ENCODE measurements around the gene EOMES.
"Not testable (repeated sequence)": the region's sequence is repeated elsewhere in the genome, so short reads cannot be mapped to it uniquely, and the experiment has no call there.

EOMES gene

DNA sequence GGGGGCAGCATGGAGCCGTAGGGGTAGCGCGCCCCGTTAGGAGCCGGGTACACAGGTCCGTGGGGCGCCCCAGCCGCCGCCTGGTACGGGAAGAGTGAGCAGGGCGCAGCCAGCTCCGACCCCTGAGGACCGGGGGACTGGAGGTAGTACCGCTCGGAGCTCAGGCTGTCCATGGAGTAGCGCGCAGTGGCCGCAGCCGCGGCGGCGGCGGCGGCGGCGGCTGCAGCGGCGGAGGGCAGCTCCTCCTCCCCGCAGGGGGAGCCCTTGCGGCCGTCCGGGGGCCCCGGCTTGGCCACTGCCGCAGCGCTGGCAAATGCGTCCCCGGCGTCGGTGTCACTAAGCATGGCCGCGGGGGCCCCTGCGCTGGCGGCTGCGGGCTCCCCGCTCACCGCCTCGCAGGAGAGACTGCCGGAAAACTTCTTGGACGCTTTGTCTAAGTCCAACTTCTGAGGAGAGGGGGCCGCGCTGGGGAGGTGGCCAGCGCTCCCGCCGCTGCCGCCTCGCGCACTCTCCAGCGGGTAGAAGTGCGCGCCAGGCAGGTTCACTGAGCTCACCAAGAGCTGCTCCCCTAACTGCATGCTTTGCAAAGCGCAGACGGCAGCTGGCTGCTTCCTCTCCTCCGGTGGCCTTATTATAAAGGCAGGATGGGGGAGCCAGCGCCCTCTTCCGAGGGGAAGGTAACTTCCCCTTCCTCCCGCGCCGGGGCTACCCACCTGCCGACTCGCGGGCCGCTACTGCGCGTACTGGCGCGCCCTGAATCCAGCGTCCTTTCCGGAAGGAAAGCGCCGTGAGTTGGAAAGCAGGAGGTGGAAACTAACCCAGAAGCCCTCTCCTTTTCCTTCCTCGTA, at the start of gene EOMES:
Gene EOMES, minus strand, starts transcription at position 607 of the 848 bp plus-strand sequence. Its CDS starts 29 bp downstream, at position 578.
- peak; percentile 69 for DNase-seq (ENCODE audit: low read depth)

DNA sequence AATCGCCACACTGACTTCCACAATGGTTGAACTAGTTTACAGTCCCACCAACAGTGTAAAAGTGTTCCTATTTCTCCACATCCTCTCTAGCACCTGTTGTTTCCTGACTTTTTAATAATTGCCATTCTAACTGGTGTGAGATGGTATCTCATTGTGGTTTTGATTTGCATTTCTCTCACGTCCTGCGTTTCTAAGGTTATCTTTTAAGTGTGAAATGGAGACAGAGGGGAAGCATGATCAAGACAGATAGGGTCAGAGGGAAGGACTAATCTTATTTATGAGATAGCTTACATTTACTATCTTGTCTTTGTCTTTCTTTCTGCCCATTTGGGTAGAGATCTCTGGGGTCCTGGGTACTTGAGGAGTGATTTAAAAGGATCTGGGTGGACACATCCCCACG, 48.3 kb upstream of the EOMES start:
- not testable (repeated sequence) for DNase-seq (ENCODE audit: low read depth)

DNA sequence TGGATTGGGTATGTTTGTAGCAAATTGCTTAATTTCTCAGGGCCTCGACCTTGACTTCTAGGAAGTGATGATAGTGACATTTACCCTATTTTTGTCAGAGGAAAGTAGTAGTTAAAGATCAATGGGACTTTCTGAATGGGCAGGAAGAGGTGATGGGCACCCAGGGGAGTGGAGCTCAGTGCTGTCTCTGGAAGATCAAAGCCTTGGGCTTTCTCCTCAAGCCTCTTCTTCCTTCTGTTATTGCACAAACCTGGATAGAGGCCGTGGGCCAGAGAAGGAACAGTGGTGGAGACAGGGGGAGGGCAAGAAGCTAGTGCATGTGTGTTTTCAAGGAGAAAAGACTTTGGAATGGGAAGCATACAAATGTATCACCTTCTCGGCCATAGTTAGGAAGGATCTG, 44.9 kb upstream of the EOMES start:
- DNase-seq (ENCODE audit: low read depth), result no peak

DNA sequence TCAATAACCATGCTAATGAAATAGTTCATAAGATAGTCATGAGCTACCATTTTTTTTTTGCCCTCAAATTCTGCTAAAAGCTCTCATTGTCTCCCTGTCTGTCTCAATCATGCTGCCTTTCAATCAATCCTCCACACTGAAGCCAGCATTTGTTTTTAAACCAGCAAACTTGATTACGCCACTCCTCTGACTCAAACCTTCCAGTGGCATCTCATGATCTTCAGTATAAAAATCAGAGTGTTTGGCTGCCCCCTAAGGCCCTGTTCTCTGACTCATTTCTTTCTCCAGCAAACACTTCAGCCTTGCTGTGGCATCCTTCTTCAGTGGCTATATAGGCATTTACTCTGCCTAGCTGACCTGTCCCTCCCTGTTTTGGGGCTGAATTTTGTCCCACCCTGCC, 36.0 kb upstream of the EOMES start:
- DNase-seq (ENCODE audit: low read depth), result peak; percentile 6

DNA sequence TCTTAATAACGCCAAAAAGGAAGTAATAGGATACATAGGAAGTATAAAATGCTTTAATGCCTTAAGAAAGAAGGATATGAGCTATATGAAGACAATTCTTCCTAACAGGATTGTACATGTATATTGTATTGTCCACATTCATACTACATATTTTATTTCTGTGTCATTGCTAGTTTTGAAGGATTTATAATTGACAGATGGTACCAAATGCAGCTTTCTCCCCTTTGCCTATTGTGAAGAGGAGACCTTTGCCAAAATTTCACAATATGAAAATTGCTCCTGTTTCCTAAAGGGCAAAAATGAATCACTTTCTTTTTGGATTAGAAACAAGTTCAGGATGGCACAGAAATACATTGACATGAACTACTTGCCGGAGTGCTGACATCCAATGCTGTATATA, 34.8 kb upstream of the EOMES start:
- DNase-seq (ENCODE audit: low read depth), result no peak

DNA sequence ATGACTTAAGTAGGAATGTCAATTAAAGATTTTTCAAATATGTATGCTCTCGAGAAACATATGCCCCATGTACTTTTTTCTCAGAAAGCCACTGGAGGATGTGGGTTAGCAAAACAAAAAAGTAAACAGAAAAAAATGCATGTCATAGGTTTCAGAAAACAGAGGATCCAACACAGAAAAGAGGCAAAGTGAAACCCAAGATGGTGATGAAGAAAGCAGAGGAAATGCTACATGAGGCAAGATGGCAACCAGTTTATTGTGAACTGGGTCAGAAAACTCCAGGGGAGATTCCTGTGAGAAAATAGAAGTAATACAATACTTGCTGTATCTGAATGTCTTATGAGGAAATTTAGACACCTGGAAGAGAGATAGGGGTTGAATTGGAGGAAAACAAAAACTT, 30.8 kb upstream of the EOMES start:
- no peak for DNase-seq (ENCODE audit: low read depth)

DNA sequence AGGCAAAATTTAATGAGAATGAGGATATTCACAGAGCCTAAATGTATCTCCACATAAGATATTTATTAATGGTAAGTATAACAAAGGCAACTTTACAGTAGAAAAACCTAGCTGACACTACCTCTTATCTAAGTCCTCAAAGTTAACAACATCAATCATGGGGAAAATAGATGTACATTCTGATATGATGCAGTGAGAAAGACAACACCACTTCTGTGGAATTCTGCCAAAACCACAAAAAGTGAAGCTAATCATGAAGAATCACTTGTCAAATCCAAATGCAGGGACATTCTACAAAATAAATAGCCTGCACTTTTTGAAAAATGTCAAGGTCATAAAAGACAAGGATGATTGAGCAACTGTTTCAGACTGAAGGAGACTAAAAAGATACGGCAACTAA, 27.5 kb upstream of the EOMES start:
- no peak for DNase-seq (ENCODE audit: low read depth)

DNA sequence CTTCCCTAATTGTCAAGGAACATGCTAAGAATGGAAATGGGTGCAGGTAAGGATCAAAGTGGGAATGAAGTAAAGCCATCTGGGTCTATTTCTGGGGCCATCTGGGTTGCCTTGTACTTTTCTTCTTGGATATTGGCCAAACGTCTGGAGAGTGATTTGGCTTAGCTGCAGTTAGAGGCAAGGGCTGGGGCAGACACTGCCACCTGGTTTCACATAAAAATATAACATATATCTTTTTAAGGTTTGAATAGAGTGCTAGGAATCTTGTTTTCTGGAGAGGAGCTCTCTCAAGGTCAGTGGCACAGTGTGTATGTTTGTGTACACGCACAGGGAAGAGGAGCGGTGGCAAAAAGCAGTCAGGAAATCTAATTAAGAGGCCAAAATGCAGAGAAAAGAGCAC, 24.7 kb upstream of the EOMES start:
- no peak for DNase-seq (ENCODE audit: low read depth)

DNA sequence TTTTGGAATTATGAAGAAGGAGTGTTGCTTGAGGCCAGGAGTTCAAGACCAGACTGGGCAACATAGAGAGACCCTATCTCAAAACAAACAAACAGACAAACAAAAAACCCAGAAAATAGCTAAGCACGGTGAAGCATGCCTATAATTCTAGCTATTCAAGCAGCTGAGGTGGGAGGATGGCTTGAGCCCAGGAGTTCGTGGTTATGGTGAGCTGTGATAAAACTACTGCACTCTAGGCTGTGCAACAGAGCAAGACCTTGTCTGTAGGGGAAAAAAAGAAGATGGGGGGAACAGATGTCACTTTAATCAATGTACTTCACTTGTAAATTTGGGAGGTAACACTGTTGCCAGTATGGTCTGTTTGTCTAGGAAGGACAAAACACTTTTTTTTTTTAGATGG, 18.7 kb upstream of the EOMES start:
- no peak for DNase-seq (ENCODE audit: low read depth)

DNA sequence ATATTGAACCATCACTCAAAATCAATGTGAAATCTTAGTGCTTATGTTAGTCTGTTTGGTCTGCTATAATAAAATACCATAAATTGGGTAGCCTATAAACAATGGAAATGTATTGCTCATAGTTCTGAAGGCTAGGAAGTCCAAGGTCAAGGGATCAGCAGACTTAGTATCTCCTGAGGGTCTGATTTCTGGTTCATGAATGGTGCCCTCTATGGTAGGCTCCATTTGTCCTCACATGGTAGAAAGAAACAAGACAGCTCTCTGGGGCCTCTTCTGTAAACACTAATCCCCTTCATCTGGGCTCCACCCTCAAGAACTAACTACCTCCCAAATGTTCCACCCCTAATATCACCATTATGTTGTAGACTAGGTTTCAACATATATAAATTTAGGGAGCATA, 15.0 kb upstream of the EOMES start:
- DNase-seq (ENCODE audit: low read depth), result no peak

DNA sequence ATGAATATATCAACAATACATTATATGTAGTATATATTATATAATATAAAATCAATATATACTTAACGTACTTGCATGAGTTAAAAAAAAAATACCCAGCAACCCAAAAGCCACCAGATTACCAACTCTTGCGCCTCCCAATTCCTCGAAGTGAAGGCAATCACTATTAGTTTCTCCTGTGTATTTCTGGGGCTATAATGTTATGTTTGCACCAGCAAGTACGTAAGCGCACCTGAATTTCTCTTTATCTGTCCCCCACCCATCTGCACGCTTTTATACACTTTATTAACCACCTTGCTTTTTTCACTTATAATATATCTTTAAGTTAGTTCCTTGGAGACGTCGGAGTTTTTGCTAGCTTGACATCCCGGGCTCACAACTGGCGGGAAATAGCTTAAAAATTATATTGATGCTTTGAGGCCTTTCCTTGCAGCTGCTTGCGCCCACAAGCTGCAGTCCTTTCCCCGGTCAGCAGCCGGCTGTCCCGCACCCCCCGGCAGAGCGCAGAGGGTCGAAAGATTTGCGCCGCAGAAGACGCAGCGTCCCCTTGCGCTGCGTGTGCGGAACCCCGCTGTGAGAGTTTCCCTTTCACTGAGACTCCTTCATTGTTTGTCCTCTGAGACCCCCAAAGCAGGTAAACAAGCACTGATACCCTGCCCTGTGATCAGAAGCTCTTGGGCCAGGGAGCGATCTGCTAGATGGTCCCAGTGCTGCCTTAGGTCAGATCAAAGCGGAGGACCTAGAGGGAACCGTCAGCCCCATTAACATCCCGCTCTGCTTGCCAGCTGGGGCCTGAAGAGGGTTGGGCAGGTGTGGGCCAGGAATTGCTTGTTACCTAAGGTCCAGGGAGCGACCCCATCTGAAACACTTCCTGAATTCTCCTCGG, 8.9 kb upstream of the EOMES start:
- no peak for DNase-seq (ENCODE audit: low read depth)

DNA sequence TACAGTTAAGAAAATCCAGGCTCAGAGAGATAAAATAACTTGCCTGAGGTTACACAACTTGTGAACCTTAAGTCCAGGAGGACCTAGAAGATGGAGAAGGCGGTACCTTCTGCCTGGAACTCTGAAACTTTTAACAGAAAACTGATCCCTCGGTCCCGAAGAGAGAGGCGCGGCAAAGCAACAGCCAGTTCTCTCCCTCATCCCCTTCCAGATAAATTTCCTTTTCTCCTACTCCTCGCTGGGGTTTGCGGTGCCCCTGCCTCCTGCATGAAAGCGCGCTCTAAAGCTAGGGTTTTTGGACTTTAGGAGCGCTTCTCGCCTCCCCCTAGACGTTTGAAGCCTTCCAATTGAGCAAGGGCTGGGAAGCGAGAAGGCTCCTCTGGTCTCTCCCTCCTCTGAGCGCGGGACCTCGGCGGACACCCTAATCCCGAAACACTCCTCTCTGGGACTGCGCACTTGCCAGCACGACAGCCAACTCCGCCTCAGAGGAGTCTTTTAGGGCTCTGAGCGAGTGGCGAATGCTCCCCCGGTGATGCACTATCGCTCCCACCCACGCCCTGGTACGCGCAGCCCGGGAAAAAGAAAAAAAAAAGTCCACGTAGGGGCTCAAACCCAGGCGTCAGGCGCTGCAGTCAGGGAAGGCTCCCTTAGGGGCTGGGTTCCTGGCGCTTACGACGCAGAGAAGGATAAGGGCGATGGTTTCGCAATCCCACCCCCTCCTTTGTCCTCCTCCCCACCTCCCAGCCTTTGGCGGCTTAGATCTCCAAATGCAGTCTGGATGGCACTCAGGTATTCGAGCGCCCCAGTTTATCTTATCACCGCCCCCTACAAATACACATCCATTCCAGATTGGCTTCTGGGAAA, 7.9 kb upstream of the EOMES start:
- no peak for DNase-seq (ENCODE audit: low read depth)

DNA sequence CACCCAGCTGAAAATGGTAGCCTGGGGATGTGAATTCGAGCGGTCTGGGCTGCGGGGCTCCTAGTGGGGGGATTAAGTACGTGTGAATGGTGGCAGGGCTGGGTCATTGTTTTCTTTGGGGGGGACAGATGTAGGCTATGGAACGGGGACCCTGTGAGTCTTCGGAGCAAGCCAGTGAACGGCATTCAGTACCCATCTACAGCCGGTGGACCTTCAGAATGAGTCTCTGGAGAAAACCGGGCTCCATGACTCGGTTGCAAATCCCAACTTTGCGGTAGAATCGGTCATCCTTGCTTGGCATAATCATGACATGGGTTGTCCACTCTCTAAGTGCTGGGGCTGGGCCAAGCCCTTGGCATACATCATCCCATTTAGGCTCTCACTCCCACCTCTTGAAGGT, 7.2 kb upstream of the EOMES start:
- no peak for DNase-seq (ENCODE audit: low read depth)

DNA sequence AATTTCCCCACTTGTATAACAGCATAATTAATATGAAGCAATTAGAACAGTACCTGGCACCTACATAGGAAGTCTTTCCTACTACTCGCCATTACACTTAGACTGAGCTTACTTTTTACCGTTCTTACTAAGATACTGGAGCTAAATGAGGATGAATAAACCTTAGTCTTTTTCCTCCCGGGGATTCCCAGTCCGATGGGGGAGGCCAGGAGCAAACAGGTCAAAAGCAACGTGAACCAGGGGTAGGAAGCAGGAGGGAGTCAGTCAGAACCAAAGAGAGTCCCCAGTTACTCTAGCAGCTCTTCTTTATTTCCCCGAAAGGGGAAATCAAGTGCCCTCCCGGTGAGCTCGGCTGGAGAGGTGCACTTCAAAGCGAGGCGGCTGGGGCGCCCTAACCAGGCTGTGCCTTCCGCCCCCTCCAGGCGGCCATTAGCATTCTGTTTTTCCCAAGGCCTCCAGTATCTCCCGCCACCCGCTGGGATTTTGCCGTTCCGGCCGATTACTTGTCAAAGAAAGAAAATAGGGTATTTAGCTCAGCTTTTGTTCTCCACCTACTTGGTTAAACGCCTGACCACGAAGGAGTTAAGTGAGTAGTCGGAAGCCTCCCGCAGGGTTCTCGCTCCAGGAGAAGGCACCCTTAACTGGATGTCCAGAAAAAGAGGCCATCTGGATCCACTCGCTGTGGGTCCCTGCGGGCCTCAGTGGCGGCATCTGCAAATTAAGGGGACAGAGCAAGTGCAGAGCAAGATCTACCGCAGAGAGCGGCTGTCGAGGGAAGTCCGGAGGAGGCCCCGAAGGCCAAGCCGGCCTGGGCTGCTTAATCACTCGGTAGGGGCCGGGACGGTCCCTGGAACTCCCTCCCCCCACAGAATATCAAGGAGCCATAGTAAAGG, 6.3 kb upstream of the EOMES start:
- no peak for DNase-seq (ENCODE audit: low read depth)

DNA sequence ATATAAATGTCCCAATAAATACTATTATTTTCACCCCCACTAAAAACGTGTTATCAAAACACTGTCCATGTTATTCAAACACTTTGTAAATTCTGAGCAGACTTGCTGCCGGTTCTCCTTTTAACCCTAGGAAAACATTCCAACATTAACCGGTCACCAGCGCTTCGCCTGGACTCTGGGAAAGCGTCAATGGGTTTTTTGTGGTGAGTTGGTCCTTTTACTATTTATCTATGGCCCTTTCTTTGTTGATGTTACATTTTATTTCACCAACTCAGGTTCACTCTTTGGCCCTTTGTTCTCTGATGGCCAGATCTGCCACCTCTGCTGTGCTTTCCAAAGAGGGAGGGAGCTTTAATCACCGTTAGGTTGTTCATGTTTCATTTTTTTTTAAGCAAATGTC, 4.1 kb upstream of the EOMES start:
- DNase-seq (ENCODE audit: low read depth), result no peak

DNA sequence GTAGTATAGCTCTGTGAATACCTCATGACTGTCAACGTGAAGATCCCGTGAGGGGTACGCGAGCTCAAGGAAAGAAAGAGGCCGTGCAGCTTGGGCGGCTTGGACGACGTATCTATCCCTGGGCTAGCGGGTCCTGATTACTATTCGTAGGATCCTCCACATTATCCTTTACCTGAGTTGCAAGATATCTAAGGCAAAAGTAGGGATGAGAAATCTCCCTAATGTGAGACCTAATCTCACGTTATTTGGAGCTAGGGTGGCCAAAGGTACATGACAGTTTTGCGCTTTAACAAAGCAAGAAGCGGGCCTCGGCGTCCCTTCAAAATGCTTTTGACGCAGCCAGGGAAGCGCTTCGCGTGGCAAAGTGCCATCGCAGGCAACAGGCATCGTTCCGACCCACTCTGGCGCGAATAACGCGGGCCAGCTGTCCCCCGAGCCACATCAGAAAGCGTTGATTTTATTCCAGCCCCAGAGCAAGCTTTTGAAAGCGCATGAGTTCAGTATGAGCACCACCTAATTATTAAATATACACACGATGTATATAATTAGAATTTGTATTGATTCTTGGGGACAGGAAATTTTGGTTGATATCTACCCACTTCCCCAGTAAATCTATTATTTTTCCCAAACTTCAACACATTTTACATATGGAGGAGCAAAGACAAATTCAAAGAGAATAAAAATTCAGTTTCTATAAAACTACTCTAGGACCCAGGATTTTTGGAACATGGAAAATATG, 2.5 kb upstream of the EOMES start:
- no peak for DNase-seq (ENCODE audit: low read depth)

DNA sequence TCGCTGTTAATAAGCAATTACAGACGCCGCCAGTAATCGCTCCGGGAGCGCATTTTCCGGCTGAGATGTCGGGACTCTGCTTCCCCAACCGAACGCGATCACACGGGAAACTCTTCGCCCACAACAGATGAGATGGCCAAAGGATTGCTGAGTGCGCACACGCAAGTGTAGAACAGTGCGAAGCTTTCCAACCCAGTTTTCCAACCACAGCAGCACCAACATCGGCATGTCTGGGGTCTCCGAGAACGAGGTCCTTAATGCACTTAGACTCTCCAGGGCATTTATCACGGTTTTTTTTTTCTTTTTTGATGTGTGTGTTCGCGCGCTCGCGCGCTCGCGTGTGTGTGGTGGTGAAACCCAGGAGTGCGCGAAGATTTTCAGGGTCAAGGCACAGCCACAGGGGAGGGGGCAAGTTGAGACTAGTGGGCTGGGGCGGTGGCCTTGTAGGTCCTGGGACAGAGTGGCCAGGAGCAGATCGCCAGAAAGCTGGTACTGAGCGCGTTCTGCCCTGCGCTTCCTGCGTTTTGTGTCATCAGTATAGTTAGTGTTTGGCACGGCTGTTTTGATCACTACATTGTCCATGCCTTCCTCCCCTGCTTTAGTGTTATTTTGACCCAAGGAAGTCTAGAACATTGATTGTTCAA, 1.8 kb upstream of the EOMES start:
- DNase-seq (ENCODE audit: low read depth), result no peak

DNA sequence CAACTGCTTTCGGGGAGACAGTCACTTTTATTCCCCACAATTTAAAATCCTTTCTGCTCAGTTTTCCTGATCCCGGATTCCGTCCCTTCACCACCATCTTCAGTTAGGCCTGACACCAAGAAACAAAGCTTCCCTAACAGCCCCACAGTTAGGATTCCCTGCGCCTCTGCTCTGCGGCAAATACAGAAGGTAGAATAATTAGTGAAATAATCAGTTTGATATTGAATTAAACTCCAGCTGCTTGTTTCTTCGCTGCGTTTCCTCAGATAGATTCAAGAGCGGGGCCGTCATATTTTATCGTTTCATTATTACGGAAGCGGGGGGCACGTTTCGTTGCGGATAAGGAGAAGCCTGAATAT, 1.3 kb upstream of the EOMES start:
- no peak for DNase-seq (ENCODE audit: low read depth)

DNA sequence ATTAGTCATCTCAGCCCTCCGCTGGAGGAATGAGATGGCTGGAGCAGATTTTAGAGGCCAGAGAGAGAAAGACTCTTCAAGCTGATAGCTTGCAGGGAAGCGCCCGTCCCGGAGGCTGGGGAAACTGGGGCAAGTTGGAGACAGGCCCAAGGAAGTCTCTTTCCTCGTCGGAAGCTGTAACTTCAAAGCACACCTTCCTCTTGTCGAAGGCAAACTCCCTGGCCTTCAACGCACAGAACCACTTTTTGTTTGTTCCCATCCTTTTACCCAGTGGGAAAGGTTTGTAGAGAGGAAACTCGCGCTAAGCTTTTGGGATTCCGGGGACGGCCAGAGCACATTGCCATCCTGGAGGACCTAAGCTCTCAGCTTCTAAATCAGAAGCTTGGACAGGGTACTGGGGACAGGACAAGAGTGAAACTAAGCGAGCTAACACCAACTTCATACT, 900 bp upstream of the EOMES start:
- no peak for DNase-seq (ENCODE audit: low read depth)

Measured in stimulated activated CD8-positive, alpha-beta memory T cell treated with anti-CD3 and anti-CD28 coated beads, Interleukin-4, amount 100 ng/mL, for 24 hours (primary cell).